H1 (cell line): Measurements from ENCODE around the gene LPAR3. TPM values are rescaled to one million over a fixed set of nuclear protein-coding genes. Genes with fewer than 3 reads are reported as not detected.

ENCODE experiments used
- GTF2F1 ChIP-seq: IDR thresholded peaks from 2 replicates; pipeline ENCODE4 v1.6.1; 2012; ENCODE audit warnings: low read depth, low read length, improper control_type of control experiment, borderline replicate concordance
- NANOG ChIP-seq: IDR thresholded peaks from 2 replicates; pipeline ENCODE4 v1.6.1; 2011; ENCODE audit warnings: low read length, low read depth, mild to moderate bottlenecking, inconsistent platforms; ENCODE audit not compliant: insufficient read depth, poor library complexity, severe bottlenecking
- RXRA ChIP-seq: IDR thresholded peaks from 2 replicates; pipeline ENCODE4 v1.6.1; 2011; ENCODE audit warnings: low read depth, mild to moderate bottlenecking, low read length, moderate library complexity; ENCODE audit not compliant: insufficient read depth
- SIX5 ChIP-seq: IDR thresholded peaks from 2 replicates; pipeline ENCODE4 v1.6.1; 2011; ENCODE audit warnings: mild to moderate bottlenecking, low read depth, low read length
- USF2 ChIP-seq: IDR thresholded peaks from 2 replicates; pipeline ENCODE4 v1.6.1; 2011; ENCODE audit warnings: low read length, improper control_type of control experiment
- polyA plus RNA-seq, 7 experiments: library from polyadenylated mRNA; depleted of rRNA in 3 of 7; stranded (reverse) in 5 of 7; unstranded in 2 of 7; fragments of >200 nt in 5 of 7; fragments of 200-250 nt in 2 of 7; gene quantifications; 1 replicate in 5 of 7; 2 replicates in 1 of 7; 4 replicates in 1 of 7; pipeline versions ENCODE4 v1.2.1 to v1.2.3, GENCODE V29; 2011 to 2013; ENCODE audit warnings: missing spikeins in 2 of 7, mixed read lengths in 2 of 7
- total RNA-seq: library from RNA; stranded (reverse); fragmentation: NEBNext Ultra II Directional; extraction: Animal tissue kit (Norgen Biotek cat#: 25700); gene quantifications from 2 replicates; pipeline ENCODE4 v1.2.1, GENCODE V29; 2021

LPAR3 gene
- total and polyA plus RNA-seq, 2 of the 8 experiments (the other 6 are each of a cell fraction or from before 2014, with no cell fraction given), result 17.1 to 25.4 TPM

- no peak for TF ChIP-seq NANOG
- no peak for TF ChIP-seq GTF2F1
- no peak for TF ChIP-seq RXRA
- no peak for TF ChIP-seq SIX5
- TF ChIP-seq USF2, result no peak
Observed at GRCh38 chr1:84795966-84796600, 96.9 kb downstream of the LPAR3 start (continued).
